ENCODE measurements around the gene RLBP1.

The RLBP1 gene

DNA sequence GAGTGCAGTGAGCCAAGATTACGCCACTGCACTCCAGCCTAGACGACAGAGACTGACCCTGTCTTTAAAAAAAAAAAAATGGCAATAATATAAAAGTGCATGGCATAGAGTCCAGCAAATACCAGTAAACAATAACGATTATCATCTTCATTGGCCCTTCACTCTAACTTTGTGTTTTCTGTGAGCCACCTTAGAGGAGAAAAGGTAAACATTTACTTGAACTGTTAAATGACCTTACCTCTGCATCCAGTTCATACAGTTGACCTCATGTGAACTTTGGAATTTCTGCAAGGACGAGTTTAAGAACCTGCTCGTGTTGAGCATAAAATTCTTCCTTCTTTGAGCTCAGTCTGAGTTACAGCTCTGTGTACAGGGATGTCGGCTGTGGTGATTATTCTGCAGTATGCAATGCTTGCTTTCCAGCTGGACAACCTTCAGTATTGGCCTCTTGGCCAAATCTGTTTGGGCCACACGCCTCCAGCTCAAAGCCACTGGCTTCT lies 56.6 kb downstream of the RLBP1 start:
- Histone ChIP-seq H3K4me3 (ENCODE audit: low read length in 2 of 2) (no peak overlapping the region), H3K36me3 (ENCODE audit: control insufficient read depth in 2 of 2, insufficient read depth in 2 of 2, low read length in 2 of 2) (peaks cover 0 to 3% of the 10 kb centered on the region in 2 donors), H3K9me3 (ENCODE audit: control insufficient read depth in 2 of 2, low read length in 2 of 2) (no peaks in the 10 kb centered on the region), H3K9ac (ENCODE audit: low read length in 2 of 2) (no peak overlapping the region), H3K27ac (ENCODE audit: low read length) (no peak overlapping the region), H3K4me1 (ENCODE audit: control insufficient read depth, insufficient read depth, low read length) (peaks cover 20% of the 10 kb centered on the region), H3K27me3 (ENCODE audit: control insufficient read depth in 1 of 2, insufficient read depth in 2 of 2, low read length in 2 of 2) (no peaks in the 10 kb centered on the region)

DNA sequence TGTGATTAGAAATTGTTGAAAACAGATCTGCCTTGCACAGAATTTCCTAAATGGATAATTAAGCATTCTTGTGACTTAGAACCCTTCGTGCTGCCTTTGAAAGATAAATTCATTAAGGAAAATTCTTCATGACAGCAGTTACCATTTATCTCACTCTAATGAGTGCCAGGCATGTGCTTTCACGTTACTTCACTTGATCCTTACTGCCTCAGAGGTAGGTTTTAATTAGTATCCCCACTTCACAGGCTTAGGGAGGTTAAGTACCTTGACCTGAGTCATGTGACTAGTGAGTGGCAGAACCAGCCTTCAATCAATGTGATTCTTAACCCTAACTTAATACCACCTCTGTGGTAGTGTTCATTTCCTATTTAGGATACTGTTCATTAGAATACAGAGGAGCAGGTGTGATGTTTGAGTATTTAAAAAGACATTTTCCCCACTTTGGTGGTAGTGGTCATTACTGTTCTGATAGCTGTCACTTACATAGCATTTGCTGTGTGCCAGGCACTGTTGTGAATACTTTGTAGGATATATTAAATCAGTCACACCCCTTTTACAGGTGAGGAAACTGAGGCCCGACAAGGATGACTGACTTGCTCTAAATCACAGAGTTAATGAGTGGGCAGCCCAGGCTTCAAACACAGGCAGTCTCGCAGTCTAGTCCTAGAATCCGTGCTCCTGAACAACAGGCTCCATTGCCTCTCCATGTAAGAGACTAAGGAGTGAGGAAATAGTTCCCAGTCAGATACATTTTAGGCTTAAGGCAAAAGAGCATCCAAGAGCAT lies 57.9 kb downstream of the RLBP1 start:
- peaks cover 0 to 5% of the 10 kb centered on the region in 2 donors for H3K36me3 ChIP-seq (ENCODE audit: control insufficient read depth in 2 of 2, insufficient read depth in 2 of 2, low read length in 2 of 2)
- no peaks in the 10 kb centered on the region for H3K9me3 ChIP-seq (ENCODE audit: control insufficient read depth in 2 of 2, low read length in 2 of 2)
- H3K4me3 ChIP-seq (ENCODE audit: low read length in 2 of 2), result no peak overlapping the region
- H3K9ac ChIP-seq (ENCODE audit: low read length in 2 of 2), result no peak overlapping the region
- no peaks in the 10 kb centered on the region for H3K27me3 ChIP-seq (ENCODE audit: control insufficient read depth in 1 of 2, insufficient read depth in 2 of 2, low read length in 2 of 2)
- no peak overlapping the region for H3K27ac ChIP-seq (ENCODE audit: low read length)
- peaks cover 20% of the 10 kb centered on the region for H3K4me1 ChIP-seq (ENCODE audit: control insufficient read depth, insufficient read depth, low read length)

- Histone ChIP-seq H3K27ac (ENCODE audit: low read length) (no peak overlapping the region), H3K4me3 (ENCODE audit: low read length in 2 of 2) (no peak overlapping the region), H3K9me3 (ENCODE audit: control insufficient read depth in 2 of 2, low read length in 2 of 2) (no peaks in the 10 kb centered on the region), H3K27me3 (ENCODE audit: control insufficient read depth in 1 of 2, insufficient read depth in 2 of 2, low read length in 2 of 2) (no peaks in the 10 kb centered on the region), H3K9ac (ENCODE audit: low read length in 2 of 2) (no peak overlapping the region), H3K36me3 (ENCODE audit: control insufficient read depth in 2 of 2, insufficient read depth in 2 of 2, low read length in 2 of 2) (peaks cover 5% of the 10 kb centered on the region in 2 donors), H3K4me1 (ENCODE audit: control insufficient read depth, insufficient read depth, low read length) (peaks cover 14% of the 10 kb centered on the region)
These were observed 59.7 kb downstream of the RLBP1 start for GRCh38 chr15:89161666-89162065.
